C4-2B (cell line): Measurements from ENCODE around the gene LRRC59.

Experiments
- ZFX ChIP-seq: fragments of 450-650 bp; IDR thresholded peaks from 2 replicates; pipeline ENCODE4 v1.6.1; 2017
- TF ChIP-seq, protein P1 (sequence below): fragments of 450-650 bp; conservative IDR thresholded peaks from 2 replicates; pipeline ENCODE4 v1.5.1; 2017; ENCODE audit warnings: mild to moderate bottlenecking

DNA sequence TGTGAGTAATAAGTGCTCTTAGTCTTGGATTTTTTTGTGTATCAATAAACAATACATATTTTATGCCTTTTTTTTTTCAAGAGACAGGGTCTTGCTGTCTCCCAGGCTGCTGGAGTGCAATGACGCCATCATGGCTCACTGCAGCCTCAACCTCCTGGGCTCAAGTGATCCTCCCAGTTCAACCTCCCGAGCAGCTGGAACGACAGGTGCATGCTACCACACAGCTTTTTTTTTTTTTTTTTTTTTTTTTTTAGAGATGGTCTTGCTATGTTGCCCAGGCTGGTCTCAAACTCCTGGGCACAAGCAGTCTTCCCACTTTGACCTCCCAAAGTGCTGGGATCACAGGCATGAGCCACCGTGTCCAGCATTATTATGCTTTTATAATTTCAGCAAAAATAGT is 41.7 kb upstream of the LRRC59 start:
- TF ChIP-seq, protein P1, sequence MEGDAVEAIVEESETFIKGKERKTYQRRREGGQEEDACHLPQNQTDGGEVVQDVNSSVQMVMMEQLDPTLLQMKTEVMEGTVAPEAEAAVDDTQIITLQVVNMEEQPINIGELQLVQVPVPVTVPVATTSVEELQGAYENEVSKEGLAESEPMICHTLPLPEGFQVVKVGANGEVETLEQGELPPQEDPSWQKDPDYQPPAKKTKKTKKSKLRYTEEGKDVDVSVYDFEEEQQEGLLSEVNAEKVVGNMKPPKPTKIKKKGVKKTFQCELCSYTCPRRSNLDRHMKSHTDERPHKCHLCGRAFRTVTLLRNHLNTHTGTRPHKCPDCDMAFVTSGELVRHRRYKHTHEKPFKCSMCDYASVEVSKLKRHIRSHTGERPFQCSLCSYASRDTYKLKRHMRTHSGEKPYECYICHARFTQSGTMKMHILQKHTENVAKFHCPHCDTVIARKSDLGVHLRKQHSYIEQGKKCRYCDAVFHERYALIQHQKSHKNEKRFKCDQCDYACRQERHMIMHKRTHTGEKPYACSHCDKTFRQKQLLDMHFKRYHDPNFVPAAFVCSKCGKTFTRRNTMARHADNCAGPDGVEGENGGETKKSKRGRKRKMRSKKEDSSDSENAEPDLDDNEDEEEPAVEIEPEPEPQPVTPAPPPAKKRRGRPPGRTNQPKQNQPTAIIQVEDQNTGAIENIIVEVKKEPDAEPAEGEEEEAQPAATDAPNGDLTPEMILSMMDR: no peak
- TF ChIP-seq ZFX: no peak
